ENCODE results near the gene PDXK. TPM values are rescaled to one million over a fixed set of nuclear protein-coding genes. Genes with fewer than 3 reads are reported as not detected.

The PDXK gene
- total and polyA plus RNA-seq, 2 donors (not counting 3 experiments of a cell fraction or from before 2014, with no cell fraction given), result 44.2 to 59.1 TPM

- ChIA-PET POLR2A (no interaction called here), CTCF (no interaction called here)
- no peak for TF ChIP-seq CTCF (IDR thresholded peaks at IDR 0.05; ENCODE audit: extremely low read depth in 1 of 2, insufficient read depth in 1 of 2, low read depth in 1 of 2, low read length in 2 of 2)
- no peak for TF ChIP-seq GATA2 (IDR thresholded peaks at IDR 0.05; ENCODE audit: insufficient read depth, insufficient read length, low read depth, low read length)
- no peak for TF ChIP-seq FOS (IDR thresholded peaks at IDR 0.05; ENCODE audit: borderline replicate concordance, insufficient read depth, low read length)
- TF ChIP-seq MYC (IDR thresholded peaks at IDR 0.05; ENCODE audit: low read depth, low read length), result no peak
- TF ChIP-seq EZH2 (IDR thresholded peaks at IDR 0.05; ENCODE audit: borderline replicate concordance, low read depth, low read length, severe bottlenecking), result no peak
- TF ChIP-seq MAX (IDR thresholded peaks at IDR 0.05; ENCODE audit: insufficient read depth, insufficient read length), result no peak
- TF ChIP-seq POLR2A (IDR thresholded peaks at IDR 0.05; ENCODE audit: low read depth, low read length), result no peak
- no peak for TF ChIP-seq POLR2AphosphoS5 (IDR thresholded peaks at IDR 0.05; ENCODE audit: insufficient read depth, low read depth, low read length)
- TF ChIP-seq JUN (IDR thresholded peaks at IDR 0.05; ENCODE audit: borderline replicate concordance, insufficient read depth, insufficient read length, low read depth), result no peak
- intact Hi-C loops (cut with micrococcal nuclease), result loop anchor here (10.0 kb wide), 1 partner anchor 113 kb away; no protein-coding TSS in a partner anchor
- Histone ChIP-seq H2AFZ (ENCODE audit: low read depth, low read length) (no peak overlapping the region), H3K4me3 (replicated peaks in 1 of 3; ENCODE audit: insufficient read depth in 1 of 3, low read depth in 1 of 3, low read length in 3 of 3) (no peak overlapping the region), H4K20me1 (replicated peaks; ENCODE audit: control insufficient read depth, extremely low read depth, insufficient read depth, low read length) (no peaks in the 10 kb centered on the region), H3K9ac (replicated peaks; ENCODE audit: extremely low read depth, insufficient read depth, low read length) (no peak overlapping the region), H3K36me3 (ENCODE audit: control insufficient read depth in 2 of 2, extremely low read depth in 1 of 2, insufficient read depth in 2 of 2, low read length in 2 of 2) (peaks cover 3 to 9% of the 10 kb centered on the region in 2 experiments), H3K4me2 (ENCODE audit: insufficient read depth, low read length) (no peak overlapping the region), H3K27ac (ENCODE audit: insufficient read depth, low read depth, low read length) (no peak overlapping the region), H3K79me2 (ENCODE audit: control insufficient read depth, insufficient read depth, low read length) (peaks cover 18% of the 10 kb centered on the region), H3K27me3 (ENCODE audit: control insufficient read depth in 2 of 2, insufficient read depth in 2 of 2, low read length in 2 of 2) (peaks cover 2% of the 10 kb centered on the region in 2 experiments), H3K4me1 (ENCODE audit: control insufficient read depth, extremely low read depth, insufficient read depth, low read length) (peaks cover 9% of the 10 kb centered on the region), H3K9me3 (replicated peaks; ENCODE audit: control insufficient read depth, insufficient read depth, low read length) (no peaks in the 10 kb centered on the region), H3K9me1 (replicated peaks; ENCODE audit: control insufficient read depth, extremely low read depth, insufficient read depth, low read length) (no peaks in the 10 kb centered on the region)
- no peak for FAIRE-seq
- no TSS peak for BruUV-seq (replicated peaks)
- DNase-seq (ENCODE audit: low read depth, low spot score), result no peak
- dilution Hi-C loops (cut with MboI; ENCODE audit: extremely low pct_ligation_motif_present, low sequenced_read_pairs), result no loop called here
Measured at GRCh38 chr21:43777953-43778352, 59.0 kb downstream of the PDXK start.

All from endothelial cell of umbilical vein (primary cell).